GM21723 (cell line): Measurements from ENCODE around the gene MYO15B.
"Not testable (repeated sequence)": the region's sequence is repeated elsewhere in the genome, so short reads cannot be mapped to it uniquely, and the experiment has no call there.

Source experiments
- ATAC-seq: cut with Tn5 transposase; IDR thresholded peaks from one replicate; pipeline ENCODE4 v1.9.1; 2021; ENCODE audit warnings: mild to moderate bottlenecking, moderate library complexity; ENCODE audit not compliant: unreplicated experiment

The MYO15B gene

DNA sequence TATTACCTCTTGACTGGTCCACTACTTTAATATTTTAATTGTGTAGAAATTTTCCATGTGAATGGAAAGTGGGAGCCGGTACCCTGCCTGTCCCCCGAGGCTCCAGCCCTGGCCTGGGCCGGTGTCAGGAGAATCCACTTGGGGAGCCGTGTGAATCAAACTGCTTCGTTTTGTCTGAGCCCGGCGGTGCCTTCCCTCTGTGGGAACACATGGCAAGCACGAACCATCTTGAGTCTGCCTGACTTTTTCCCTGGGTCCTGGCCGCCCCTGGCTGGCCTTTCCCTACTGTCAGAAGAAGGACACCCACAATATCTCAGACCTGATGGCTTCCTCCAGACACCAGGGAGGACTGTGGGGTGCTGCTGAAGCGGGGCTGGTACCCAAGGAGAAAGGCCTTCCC lies 12.4 kb upstream of the MYO15B start:
- ATAC-seq = no peak

DNA sequence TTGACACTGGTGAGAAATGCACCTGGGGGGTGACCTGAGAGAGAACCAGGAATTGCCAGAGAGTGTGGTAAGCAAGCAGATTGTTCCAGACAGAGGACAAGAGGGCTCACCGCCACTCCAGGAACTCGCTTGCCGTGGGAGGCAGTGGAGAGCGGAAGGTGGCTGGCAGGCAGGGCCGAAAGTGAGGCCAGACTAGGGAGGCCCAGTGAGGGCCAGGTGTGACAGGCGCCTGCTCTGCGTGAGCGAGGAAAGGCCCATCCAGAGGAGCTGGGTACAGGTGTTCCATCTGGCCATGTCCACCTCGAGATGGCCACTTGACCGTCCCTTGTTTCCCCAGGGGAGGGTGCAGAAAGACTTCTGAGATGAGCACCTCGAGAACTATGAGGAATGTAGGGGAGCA lies 11.9 kb upstream of the MYO15B start:
- ATAC-seq = no peak

DNA sequence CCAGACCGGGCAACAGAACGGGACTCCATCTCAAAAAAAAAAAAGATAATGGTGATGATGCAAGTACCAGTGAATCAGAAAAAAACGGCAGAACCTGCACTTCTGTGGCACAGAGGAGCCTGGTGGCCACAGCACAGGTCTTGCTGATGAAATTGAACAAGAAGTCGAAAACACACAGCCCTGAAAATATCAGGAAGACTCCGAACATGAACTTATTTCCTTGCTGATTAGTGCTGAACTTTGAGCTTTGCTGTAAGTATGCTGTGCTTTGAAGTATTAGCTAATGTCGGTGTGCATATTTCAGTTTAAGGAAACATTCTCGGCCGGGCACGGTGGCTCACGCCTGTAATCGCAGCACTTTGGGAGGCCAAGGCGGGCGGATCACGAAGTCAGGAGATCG lies 10.9 kb upstream of the MYO15B start:
- no peak for ATAC-seq

DNA sequence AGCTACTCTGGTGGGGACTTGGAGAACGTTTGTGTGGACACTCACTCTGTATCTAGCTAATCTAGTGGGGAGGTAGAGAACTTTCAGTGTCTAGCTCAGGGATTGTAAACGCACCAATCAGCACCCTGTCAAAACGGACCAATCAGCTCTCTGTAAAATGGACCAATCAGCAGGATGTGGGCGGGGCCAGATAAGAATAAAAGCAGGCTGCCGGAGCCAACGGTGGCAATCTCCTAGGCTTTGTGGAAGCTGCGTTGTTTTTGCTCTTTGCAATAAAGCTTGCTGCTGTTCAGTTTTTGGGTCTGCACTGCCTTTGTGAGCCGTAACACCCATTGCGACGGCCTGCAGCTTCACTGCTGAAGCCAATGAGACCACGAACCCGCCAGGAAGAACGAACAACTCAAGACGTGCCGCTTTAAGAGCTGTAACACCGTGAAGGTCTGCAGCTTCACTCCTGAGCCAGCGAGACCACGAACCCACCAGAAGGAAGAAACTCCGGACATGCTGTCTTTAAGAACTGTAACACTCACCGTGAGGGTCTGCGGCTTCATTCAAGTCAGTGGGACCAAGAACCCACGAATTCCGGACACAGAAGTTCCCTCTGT lies 6.4 kb upstream of the MYO15B start:
- ATAC-seq = not testable (repeated sequence)

DNA sequence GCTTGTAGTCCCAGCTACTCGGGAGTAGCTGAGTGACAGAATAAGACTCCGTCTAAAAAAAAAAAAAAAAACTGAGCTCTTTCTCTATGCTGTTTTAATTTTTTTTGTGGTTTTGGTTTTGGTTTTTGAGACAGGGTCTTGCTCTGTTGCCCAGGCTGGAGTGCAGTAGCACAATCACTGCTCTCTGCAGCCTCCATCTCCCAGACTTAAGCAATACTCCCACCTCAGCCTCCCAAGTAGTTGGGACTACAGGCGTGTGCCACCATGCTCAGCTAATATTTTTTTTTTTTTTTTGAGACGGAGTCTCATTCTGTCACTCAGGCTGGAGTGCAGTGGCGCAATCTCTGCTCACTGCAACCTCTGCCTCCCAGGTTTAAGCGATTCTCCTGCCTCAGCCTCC lies 4.4 kb upstream of the MYO15B start:
- not testable (repeated sequence) for ATAC-seq

DNA sequence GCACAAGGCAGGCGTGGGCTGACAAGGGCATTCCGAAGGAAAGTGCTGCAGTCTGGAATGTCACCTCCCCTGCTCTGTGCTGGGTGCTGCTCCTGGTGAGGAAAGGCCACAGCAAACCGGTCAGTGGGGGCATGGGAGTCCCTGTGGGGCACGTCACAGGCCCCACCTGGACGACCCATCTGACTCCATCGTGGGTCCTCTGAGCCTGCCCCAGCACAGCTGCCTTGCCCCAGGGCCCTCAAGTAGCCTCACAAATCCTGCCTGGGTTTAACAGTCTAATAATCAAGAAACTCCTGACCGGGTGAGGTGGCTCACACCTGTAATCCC lies 2.8 kb upstream of the MYO15B start:
- ATAC-seq = no peak

DNA sequence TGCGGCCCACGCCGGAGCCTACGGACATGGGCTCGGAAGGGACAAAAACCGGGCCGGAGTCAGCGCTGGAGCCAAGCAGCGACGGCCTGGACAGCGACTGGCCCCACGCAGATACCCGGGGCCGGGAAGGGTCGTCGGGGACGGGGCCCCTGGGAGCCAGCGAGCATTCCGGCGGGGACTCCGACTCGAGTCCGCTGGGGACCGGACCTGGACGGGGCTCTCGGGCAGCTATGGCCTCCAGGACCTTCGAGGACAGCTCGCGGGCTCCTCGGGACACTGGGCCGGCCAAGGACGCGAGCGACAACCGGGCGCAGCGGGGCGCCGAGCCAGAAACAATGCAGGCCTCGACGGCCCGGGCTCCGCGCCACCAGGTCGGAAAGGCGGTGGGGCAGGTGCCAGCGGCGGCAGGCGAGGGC lies 1.0 kb downstream of the MYO15B start:
- peak; percentile 11 for ATAC-seq

DNA sequence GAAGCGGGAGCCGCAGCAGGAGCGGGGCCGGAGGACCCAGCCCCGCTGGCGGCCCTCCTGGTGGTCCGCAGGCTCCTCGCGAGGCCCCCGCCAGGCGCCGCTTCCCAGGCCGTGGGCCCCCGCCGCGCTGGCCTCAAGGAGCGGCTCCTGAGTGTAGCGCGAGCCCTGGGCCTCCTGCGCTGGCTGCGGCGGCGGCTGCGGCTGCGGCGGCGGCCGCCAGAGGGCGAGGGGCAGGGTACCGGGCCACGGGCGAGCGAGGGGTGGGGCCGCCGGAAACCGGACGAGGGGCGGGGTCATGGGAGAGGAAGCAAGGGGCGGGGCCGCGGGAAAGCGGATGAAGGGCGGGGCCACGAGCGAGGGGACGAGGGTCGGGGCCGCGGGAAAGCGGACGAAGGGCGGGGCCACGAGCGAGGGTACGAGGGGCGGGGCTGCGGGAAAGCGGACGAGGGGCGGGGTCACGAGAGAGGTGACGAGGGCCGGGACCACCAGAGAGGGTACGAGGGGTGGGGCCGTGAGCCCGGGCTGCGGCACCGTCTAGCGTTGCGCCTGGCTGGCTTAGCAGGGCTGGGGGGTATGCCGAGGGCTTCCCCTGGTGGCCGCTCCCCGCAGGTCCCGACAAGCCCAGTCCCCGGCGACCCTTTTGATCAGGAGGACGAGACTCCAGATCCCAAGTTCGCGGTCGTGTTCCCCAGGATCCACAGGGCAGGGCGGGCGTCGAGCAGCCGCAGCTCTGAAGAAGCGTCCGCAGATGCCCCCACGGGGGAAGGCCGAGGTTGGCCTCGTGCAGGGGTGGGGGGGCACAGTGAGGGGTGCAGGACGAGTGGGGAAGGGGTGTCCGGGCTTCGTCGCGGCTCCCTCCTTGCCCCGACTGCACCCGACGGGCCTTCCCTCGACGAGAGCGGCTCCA lies 1.7 kb downstream of the MYO15B start:
- ATAC-seq = peak; percentile 77

DNA sequence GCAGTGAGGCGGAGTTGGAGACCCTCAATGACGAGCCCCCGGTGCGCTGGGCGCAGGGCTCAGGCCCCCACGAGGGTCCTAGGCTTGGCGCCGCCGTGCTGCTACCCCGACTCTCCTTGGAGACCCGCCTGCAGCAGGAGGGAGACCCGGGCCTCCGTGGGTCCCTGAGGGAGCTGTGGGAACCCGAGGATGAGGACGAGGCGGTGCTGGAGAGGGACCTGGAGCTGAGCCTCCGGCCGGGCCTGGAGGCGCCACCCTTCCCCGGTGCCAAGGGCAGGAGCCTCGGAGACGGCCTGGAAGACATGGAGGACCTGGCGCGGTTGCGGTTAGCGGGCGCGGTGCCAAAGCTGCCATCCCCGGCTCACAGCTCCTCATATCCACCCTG lies 2.3 kb downstream of the MYO15B start:
- ATAC-seq = no peak

DNA sequence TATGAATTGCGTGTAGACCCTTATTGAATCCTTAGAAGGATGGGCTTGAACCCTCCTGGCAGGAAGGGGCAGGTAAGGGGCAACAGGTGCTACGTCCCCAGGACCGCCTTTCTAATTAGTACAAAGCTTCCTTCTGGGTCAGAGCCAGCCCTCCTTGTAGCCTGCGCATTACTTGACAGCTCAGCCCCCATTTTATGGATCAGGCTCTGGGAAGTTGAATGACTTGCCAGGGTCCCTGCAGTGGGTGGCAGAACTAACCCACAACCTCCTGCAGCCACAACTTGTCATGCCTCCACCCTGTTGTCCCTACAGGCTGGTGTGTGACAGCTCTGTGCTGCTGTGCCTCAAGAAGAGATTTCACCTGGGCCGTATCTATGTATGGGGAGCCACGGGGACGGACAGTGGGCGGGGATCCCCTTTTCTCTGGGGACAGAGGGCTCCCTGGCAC lies 2.7 kb downstream of the MYO15B start:
- ATAC-seq = no peak

DNA sequence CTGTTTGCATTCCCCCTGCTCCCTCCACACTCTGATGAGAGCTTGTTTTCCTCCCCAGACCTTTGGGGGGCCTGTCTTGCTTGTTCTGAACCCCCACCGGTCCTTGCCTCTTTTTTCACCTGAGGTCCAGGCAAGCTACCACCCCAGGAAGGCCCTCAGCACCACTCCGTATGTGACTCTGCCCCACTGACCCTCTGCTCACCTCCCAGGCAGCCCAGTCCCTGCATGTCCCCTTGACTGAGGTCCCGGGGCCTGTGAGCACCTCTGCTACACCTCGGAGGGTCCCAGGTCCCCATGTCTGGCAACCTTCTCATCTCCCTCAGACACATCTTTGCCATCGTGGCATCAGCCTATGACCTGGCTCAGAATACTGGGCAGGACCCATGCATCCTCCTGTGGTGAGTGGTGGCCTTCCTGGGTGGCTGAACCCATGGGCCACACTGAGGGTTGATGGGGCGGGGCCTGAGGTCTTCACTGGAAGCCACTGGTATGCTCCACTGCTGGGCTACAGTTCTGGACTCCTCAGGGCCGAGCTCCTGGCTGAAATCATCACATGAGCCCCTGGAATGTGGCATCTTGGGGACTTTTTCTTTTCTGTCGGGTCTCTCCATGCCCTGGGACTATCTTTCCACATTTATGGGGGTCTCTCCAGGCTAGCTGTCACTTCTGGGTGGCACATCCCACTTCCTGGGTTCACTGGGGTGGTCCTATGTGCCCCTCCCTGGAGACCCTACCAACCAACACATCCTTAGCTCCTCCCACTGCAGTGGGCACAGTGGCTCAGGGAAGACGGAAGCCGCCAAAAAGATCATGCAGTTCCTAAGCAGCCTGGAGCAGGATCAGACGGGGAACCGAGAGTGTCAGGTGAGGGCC lies 3.5 kb downstream of the MYO15B start:
- no peak for ATAC-seq

DNA sequence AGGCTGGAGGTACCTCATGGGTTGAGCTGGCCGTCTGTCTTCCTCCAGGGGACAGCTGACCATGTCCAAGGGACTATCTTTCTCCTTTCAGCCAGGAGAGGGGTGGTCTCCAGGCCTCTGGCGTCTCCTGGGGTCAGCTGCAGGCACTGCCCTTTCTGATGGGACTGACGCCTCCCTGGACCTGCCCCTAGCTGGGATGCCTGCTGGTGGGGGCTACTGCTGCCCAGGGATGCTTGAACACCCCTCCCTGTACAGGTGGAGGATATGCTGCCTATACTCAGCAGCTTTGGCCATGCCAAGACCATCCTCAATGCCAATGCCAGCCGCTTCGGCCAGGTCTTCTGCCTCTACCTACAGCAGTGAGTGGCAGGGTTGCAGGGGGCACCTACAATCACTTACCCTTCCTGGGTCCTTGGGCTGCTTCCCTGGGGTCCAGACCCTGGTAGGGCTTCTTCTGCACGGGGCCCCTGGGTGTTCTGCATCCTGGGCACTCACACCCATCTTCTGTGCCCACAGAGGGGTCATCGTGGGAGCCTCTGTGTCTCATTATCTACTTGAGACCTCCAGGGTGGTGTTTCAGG lies 4.2 kb downstream of the MYO15B start:
- ATAC-seq = no peak

DNA sequence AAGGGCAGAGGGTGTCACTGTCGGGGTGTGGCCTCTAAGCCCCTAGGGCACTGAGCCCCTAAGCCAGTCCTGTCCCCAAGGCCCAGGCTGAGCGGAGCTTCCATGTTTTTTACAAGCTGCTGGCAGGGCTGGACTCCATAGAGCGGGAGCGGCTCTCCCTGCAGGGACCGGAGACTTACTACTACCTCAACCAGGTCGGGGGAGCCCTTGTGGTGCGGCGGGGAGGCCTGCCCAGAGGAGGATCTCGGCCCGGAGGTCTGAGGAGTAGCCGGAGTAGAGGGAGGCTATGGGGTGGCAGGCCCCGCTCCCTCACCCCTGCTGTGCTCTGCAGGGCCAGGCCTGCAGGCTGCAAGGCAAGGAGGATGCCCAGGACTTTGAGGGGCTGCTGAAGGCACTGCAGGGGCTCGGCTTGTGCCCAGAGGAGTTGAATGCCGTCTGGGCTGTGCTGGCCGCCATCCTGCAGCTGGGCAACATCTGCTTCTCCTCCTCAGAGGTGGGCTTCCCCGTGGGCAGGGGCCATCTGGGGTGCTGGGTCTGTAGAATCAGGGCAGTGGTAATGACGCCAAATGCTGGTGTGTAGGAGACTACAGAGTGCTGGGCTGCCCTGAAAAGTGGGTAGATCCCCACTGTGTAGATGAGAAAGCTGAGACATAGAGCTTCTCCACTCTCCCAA lies 4.9 kb downstream of the MYO15B start:
- no peak for ATAC-seq

DNA sequence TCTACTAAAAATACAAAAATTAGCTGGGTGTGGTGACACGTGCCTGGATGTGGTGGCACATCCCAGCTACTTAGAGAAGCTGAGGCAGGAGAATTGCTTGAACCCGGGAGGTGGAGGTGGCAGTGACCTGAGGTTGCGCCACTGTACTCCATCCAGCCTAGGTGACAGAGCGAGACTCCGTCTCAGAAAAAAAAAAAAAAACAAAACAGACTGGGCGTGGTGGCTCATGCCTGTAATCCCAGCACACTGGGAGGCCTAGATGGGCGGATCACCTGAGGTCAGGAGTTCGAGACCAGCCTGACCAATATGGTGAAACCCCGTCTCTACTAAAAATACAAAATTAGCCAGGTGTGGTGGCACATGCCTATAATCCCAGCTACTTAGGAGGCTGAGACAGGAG lies 5.8 kb downstream of the MYO15B start:
- ATAC-seq = not testable (repeated sequence)

DNA sequence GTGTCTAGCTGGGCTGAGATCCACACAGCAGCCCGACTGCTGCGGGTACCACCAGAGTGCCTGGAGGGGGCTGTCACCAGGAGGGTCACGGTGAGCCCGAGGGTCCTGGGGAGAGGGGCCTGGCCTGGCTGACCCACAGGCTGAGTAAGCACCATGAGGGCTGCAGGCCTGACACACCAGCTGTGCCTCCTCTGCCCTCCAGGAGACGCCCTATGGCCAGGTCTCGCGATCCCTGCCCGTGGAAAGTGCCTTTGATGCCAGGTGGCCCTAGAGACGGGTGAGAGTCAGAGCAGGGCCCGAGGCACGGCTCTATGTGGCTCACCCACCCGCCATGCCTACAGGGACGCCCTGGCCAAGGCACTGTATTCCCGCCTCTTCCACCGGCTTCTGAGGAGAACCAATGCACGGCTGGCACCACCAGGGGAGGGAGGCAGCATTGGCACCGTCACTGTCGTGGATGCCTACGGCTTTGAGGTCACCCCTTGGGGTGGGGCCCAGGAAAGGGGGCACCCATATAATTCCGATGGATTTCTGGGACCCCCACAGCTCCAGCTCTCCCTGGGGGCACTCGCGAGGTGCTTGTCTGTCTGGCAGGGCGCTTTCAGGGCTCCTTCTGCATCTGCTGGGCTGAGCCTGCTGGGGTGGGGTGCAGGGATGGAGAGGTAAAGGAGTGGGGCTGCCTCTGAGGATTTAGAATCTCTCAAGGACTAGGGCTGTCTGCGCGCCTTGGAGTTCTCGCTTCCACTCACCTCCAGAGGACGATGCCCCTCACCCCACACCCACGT lies 7.1 kb downstream of the MYO15B start:
- no peak for ATAC-seq

DNA sequence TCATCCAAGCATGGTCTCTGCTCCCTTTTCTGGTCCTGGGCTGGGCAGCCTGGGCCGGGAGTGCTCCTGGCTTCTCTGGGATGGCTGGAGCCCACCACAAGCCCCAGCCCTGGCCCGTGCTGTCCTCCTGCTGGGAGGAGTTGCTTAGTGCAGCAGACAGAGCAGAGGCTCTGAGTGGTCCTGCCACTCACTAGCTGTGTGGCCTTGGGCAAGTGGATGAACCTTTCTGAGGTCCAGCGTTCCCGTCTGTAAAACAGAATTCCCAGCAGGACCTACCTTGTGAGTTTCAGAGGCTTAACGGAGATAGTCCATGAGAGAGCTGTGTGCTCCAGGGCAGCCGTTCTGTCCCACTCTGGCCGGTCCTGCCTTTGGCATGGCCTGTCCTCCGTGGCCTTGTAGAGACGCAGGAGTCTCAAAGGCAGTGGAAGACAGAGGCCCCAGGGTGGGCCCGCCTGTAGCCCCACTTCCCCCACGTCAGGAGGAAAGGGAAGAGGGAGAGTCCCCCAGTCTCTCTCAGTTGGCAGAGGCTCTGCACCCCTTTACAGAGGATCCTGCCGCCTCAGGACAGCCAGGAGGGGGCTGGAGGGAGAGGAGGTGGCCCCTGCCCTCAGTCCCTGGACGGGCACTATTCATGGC lies 7.8 kb downstream of the MYO15B start:
- ATAC-seq = no peak

DNA sequence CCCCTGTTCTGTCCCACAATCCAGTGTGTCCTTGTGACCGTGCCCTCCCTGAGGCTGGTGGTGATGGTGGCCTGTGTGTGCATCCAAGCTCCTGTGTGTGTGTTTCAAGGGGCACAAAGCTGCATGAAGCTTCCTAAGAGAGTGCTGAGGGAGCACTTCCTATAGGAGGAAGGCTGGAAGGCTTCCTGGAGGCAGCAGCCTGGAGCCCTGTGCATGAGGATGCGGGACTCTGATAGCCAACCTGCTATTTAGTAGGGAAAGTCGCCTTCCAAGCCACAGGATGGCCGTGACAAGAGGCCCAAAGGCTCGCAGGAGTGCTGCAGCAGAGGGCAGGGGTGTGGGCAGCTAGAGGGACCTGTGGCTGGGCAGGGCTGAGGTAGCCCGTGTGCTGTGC lies 8.3 kb downstream of the MYO15B start:
- no peak for ATAC-seq

DNA sequence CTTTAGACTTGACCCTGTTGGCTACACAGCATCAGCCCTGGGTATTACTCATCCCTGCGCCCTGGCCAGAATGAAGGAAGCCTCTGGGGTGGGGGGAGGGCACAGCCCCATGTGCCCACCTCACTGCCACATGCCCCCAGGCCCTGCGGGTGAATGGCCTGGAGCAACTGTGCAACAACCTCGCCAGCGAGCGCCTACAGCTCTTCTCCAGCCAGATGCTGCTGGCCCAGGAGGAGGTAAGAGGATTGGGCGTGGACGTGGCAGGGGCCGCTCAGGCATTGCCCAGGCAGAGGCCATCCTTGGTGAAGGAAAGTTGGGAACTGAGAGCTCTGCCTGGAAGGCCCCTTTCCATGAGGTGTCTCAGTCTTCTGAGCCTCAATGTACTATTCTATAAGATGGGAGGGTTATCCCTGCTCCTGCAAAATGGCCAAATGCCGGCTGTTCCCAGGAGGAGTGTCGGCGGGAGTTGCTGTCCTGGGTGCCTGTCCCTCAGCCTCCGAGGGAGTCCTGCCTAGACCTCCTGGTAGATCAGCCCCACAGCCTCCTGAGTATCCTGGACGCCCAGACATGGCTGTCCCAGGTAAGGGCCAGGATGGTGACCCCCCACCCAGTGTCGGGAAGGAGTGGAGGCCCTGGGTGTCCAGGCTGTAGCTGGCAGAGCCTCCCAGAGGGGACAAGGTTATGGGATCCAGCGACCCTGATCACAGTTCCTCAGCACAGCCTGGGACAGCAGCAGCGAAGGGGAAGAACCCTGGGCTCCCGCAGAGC lies 8.9 kb downstream of the MYO15B start:
- no peak for ATAC-seq
